ENCODE data around the gene KRTAP4-7. TPM values are rescaled to one million over a fixed set of nuclear protein-coding genes. Genes with fewer than 3 reads are reported as not detected.
"Not testable (repeated sequence)": the region's sequence is repeated elsewhere in the genome, so short reads cannot be mapped to it uniquely, and the experiment has no call there.

The KRTAP4-7 gene
- total RNA-seq, 4 donors from 2014 or later = 0.54 to 73.1 (median 2.4) TPM; not detected in 1

DNA sequence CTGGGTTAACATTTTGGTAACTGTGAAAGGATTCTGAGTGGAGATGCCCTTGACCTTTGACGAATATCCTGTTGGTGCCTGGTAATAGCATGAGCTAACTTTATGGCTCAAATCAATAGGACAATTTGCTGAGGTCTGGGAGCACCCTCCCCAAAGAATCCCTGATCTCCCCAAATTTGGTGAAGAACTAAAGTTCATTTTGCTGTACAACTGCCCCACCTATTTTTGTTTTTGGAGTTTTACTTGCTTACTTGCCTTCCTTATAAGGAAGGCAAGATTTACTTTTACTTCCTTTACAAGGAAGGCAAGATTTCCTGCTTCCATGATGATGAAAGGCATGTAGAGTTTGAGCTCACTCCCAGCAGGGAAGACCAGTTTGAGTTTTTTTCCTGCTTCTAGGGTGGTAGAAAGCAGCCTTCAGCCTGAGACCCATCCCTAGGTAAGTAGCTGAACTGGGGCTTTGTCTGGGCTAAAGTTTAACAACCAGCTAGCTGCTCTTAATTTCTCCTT, 24.0 kb downstream of the KRTAP4-7 start:
- intact Hi-C loops (cut with DNase I; ENCODE audit: low total_unique reads) = no loop called here
- DNase-seq (ENCODE audit: low spot score in 2 of 2) = no peak
- 78 to 91% methylated on average over 1 of the region's 1 CpG for WGBS, 2 donors
- no peak overlapping the region for H3K4me3 ChIP-seq (ENCODE audit: low read depth, poor library complexity, severe bottlenecking)
- TF ChIP-seq, protein P1, sequence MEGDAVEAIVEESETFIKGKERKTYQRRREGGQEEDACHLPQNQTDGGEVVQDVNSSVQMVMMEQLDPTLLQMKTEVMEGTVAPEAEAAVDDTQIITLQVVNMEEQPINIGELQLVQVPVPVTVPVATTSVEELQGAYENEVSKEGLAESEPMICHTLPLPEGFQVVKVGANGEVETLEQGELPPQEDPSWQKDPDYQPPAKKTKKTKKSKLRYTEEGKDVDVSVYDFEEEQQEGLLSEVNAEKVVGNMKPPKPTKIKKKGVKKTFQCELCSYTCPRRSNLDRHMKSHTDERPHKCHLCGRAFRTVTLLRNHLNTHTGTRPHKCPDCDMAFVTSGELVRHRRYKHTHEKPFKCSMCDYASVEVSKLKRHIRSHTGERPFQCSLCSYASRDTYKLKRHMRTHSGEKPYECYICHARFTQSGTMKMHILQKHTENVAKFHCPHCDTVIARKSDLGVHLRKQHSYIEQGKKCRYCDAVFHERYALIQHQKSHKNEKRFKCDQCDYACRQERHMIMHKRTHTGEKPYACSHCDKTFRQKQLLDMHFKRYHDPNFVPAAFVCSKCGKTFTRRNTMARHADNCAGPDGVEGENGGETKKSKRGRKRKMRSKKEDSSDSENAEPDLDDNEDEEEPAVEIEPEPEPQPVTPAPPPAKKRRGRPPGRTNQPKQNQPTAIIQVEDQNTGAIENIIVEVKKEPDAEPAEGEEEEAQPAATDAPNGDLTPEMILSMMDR (IDR thresholded peaks at IDR 0.05) = no peak
- no peak for TF ChIP-seq POLR2A (IDR thresholded peaks at IDR 0.05)

DNA sequence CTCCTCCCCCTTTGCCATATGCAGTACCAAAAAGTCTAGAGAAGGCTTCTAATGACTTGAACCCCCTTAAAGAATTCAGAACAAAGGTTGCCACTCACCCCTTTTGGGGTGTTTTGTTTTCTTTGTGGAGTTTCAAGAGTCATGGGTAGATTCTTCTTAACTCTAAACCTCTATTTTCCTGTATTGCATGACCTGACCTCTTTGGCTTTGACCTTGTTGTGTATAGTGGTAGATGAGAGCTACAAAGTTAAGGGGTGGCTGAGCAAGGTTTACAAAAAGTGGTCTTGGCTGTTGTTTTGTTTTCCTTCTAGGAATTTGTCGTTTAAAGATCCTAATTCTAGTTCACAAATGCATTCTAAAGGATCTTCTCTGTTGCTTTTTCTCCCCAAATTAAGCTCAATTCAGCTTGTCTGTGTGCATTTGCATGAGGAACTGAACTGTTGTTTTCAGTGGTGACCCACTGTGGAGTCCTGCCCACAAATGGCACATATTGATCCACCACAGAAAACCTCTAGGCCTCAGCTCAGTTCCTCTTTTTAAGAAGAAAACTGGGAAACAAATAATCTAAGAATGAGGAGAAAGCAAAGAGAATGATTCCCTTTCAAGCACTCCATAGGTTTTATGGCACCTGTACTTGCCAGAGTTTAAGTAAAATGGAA, 24.9 kb downstream of the KRTAP4-7 start:
- intact Hi-C loops (cut with DNase I; ENCODE audit: low total_unique reads); H3K4me3 ChIP-seq (ENCODE audit: low read depth, poor library complexity, severe bottlenecking); DNase-seq (ENCODE audit: low spot score in 2 of 2): not testable (repeated sequence)
- 0% methylated on average over 1 of the region's 1 CpG for WGBS, 2 donors

DNA sequence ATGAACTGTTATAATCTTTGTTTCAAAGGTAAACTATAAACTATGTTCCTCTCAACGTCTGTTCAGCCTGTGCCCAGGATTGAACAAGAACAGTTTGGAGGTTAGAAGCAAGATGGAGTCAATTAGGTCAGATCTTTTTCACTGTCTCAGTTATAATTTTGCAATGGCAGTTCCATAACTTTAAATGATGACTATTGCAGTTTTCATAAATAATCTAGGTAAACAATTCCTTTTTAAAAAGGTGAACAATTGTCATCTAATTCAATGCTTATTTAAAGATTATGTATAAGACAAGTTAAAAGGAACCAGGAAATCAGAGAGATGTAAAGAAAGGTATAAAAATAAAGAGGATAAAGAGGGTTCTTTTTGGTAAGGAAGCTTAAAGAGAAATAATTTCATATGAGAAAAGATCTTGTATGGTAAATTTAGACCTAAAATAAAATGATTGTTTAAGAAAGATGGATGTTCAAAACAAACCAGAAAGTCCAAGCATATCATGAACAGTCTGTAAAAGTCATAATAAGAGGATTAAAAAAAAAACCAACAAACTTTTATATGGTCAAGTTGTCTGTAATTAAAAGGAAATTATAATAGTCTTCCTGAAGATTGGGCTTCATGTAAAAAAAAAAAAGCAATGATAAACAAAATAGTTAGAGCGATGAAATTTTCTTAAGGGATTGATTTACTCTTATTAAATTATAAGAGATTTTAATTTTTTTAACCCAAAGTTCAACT, 27.4 kb downstream of the KRTAP4-7 start:
- H3K4me3 ChIP-seq (ENCODE audit: low read depth, poor library complexity, severe bottlenecking) = no peak overlapping the region
- DNase-seq (ENCODE audit: low spot score in 2 of 2) = no peak
- intact Hi-C loops (cut with DNase I; ENCODE audit: low total_unique reads) = no loop called here
- WGBS, 2 donors = 82 to 85% methylated on average over 2 of the region's 2 CpGs
- TF ChIP-seq, protein P1 (IDR thresholded peaks at IDR 0.05) = no peak
- TF ChIP-seq POLR2A (IDR thresholded peaks at IDR 0.05) = no peak

DNA sequence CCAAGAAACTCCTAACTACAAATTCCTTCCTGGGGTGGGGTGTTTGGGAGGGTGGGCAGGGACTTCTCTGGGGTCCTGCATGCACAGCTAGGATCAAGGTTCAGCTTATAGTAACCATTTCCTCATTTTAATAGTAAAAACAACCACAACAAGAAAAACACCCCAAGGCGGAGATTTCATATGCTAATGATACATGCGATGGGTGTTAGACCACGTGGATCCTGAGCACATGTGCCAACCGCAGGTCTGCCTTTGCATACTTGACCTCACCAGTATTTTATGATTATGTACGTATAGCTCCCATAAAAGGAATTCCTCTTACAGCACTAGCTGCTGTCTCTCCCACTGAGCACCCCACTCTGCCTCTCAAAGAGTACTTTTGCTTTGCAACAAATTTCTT, 32.3 kb downstream of the KRTAP4-7 start:
- WGBS, 2 donors = 32 to 41% methylated on average over 5 of the region's 5 CpGs
- TF ChIP-seq POLR2A (IDR thresholded peaks at IDR 0.05) = no peak
- TF ChIP-seq, protein P1 (IDR thresholded peaks at IDR 0.05) = no peak
- intact Hi-C loops (cut with DNase I; ENCODE audit: low total_unique reads) = no loop called here
- H3K4me3 ChIP-seq (ENCODE audit: low read depth, poor library complexity, severe bottlenecking) = no peak overlapping the region
- DNase-seq (ENCODE audit: low spot score in 2 of 2) = no peak

DNA sequence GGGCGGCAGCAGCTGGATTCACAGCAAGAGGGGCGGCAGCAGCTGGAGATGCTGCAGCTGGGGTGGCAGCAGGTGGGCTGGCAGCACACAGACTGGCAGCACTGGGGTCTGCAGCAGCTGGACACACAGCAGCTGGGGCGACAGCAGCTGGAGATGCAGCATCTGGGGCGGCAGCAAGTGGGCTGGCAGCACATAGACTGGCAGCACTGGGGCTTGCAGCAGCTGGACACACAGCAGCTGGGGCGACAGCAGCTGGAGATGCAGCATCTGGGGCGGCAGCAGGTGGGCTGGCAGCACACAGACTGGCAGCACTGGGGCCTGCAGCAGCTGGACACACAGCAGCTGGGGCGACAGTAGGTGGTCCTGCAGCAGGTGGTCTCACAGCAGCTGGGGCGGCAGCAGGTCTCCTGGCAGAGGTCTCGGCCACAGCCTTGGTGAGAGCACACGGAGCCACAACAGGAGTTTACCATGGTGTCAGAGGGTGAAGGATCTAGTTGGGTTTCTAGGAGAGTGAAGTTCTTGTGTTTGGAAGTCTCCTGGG, 34.0 kb downstream of the KRTAP4-7 start, which contains the start of gene KRTAP4-11:
KRTAP4-11 (minus strand) TSS at position 528 of the 541 bp plus-strand sequence; CDS start at position 470, 58 bp downstream.
- intact Hi-C loops (cut with DNase I; ENCODE audit: low total_unique reads); H3K4me3 ChIP-seq (ENCODE audit: low read depth, poor library complexity, severe bottlenecking); DNase-seq (ENCODE audit: low spot score in 2 of 2): not testable (repeated sequence)
- 80 to 81% methylated on average over 8 to 10 of the region's 10 CpGs for WGBS, 2 donors

DNA sequence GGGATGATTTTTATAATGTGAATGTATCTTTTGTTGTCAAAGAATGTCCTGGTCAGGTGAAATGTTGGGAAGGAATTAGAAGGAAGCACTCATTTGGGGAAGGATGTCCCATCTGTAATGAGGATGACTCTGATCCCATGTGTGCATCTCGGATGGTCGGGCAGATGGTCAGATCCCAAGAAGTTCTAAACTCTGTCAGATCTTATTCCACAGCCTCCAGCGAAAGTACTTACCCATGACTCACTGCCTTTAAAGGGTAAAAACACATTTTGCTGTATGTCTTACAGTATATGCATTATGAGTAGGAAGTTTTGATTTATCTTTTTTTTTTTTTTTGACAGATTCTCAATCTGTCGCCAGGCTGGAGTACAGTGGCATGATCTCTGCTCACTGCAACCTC, 34.8 kb downstream of the KRTAP4-7 start:
- no peak for DNase-seq (ENCODE audit: low spot score in 2 of 2)
- TF ChIP-seq POLR2A (IDR thresholded peaks at IDR 0.05) = no peak
- TF ChIP-seq, protein P1 (IDR thresholded peaks at IDR 0.05) = no peak
- intact Hi-C loops (cut with DNase I; ENCODE audit: low total_unique reads) = no loop called here
- 71% methylated on average over 4 of the region's 4 CpGs for WGBS, 2 donors
- no peak overlapping the region for H3K4me3 ChIP-seq (ENCODE audit: low read depth, poor library complexity, severe bottlenecking)

DNA sequence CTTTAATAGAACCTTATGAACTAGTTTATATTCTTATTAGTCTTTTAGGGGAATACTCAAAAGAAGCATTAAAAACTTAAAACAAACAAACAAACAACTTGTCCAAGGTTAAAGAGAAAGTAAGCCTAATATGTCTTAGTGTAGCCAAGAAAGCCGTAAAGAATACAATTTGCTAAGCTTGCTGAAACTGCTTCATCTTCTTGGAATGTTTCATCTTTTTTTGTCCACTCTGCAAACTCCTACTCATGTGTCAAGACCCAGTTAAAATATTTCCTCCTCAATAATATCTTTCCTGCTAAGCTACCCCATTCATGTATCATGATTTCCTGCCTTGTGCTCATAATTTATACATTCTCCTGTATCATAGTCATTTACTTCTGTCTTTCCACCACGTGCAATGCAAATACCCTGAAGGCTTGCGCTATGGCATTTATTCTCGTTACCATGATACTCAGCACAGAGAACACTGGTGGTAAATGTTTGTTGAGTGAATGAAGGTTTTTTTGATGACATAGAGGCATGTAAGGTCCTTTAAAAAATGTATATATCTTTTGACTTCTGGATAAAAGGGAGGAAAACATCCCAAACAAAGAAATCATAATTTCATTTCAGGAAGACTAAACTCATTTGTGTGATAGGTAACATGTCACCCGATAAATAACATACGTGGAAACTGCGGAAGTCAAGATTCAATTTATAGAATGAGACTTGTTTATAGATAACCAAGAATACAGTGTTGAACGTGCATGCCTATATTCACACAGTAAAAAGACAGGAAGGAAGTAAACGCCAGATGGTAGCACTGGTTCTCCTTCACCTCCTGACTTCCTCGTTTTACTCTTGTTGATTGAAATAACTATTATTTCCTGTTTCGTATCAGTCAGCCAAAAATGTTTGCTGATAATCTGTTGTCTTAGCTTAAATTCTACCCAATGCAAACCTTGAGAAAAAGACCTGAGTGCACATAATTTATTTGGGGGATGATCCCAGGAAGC, 36.0 kb downstream of the KRTAP4-7 start:
- intact Hi-C loops (cut with DNase I; ENCODE audit: low total_unique reads); H3K4me3 ChIP-seq (ENCODE audit: low read depth, poor library complexity, severe bottlenecking); DNase-seq (ENCODE audit: low spot score in 2 of 2): not testable (repeated sequence)
- whole genome bisulfite sequencing, 2 donors = 56 to 64% methylated on average over 11 of the region's 11 CpGs

Data from lower leg skin (tissue), 4 donors.